Activated CD8-positive, alpha-beta memory T cell treated with anti-CD3 and anti-CD28 coated beads for 4 hours (primary cell): ENCODE measurements around the gene FOXP3.

Source experiments
- DNase-seq, 2 donors: peaks; one replicate each; pipeline ENCODE4 v3.0.0-alpha.2; 2020; ENCODE audit warnings: low read depth in 2 of 2

Gene FOXP3

DNA sequence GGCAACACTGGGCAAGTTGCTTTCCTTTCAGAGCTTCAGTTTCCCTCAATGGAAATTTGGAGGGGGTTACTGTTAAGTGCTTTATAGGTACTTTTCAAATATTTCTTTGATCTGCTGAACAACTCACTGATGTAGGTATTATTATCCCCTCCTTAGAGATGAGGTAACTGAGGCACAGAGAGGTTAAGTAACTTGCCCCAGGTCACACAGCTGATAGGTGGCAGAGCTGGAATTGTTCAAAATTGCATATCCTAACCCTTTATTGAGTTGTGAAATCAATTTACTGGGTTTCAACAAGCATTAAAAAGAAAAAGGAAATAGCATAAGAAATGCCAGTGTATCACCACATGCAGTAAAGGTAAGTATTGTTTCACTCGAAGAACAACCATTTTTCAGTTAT lies 11.7 kb upstream of the FOXP3 start:
- no peak for DNase-seq

DNA sequence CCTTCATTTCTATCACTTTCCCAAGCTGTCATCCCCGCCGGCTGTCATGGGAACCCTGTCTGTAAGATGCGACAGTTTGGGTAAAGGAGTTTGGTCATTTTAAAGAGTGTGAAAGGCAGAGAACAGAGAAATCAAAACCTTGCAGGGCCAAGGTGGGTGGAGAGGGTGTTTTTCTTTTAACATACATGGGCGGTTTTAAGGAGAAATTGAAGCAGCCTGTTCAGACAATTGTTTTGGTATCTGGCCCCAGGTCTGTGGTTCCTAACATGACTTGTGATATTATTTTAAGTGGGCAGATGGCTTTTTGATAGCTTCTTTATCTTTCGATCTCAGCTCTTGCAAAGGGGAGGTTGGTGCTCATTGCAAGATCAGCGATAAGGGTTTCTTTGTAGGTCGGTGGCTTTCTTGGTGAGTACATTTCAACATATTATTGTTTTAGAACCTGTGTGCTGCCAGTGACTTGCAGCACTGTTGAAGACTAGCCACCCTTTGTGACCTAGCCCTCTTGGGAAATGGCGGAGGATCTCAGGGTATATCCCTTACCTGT lies 8.7 kb upstream of the FOXP3 start:
- DNase-seq: no peak

DNA sequence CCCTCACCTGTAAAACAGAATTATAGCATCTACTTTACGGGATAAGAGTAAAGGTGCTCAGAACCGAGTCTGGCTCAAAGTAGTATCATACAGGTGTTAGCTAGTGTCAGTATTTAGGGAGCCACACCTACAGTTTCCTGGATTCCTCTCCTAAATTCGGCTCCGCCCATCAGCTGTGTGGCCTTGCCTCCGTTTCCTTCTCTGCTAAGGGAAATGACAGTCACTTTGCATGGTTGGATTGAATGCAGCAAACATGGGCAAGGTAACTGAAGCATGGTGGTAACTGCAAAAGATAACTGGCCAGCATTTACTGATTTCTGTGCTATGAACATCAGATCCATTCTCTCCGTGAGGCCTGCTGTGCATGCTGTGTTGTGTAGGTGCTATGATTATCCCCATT lies 7.9 kb upstream of the FOXP3 start:
- DNase-seq: no peak

DNA sequence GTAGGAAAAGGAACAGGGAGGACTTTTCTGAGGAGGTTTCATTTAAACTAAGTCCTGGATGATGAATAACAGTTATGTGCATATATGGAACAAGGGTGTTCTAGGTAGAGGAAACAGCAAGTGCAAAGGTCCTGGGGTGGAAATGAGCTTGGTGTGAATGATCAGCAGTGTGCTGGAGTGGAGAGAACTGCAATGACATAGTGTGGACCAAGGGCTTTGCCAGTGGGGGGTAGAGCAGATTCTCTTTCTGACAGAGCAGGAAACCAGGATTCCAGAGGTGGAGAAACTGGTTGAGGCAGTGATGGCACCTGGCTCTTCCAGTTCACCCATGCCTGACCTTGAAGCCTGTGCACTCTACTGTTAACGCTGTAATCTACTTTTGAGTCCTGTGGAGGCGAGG lies 6.8 kb upstream of the FOXP3 start:
- no peak for DNase-seq

DNA sequence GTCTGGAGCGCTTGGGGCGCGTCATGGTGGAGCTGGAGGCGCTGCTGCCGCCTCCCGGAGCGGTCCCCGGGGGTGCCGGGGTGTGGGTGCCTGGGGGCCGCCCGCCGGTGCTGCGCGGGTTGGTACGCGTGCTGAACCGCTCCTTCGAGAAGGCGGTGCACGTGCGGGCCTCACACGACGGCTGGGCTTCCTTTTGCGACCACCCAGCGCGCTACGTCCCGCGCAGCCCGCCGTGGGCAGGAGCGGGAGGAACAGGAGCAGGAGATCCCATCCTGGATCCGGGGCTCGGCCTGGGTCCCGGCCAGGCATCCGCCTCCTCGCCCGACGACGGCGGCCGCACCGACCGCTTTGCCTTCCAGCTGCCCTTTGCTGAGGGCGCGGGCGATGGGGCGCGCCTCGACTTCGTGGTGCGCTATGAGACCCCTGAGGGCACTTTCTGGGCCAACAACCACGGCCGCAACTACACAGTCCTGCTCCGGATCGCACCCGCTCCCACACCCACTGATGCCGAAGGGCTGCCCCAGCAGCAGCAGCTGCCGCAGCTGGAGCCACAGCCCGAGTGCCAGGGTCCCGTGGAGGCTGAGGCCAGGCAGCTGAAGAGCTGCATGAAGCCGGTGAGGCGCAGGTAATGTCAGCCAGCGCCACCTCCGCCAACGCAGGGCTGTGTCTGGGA lies 5.9 kb upstream of the FOXP3 start:
- no peak for DNase-seq

DNA sequence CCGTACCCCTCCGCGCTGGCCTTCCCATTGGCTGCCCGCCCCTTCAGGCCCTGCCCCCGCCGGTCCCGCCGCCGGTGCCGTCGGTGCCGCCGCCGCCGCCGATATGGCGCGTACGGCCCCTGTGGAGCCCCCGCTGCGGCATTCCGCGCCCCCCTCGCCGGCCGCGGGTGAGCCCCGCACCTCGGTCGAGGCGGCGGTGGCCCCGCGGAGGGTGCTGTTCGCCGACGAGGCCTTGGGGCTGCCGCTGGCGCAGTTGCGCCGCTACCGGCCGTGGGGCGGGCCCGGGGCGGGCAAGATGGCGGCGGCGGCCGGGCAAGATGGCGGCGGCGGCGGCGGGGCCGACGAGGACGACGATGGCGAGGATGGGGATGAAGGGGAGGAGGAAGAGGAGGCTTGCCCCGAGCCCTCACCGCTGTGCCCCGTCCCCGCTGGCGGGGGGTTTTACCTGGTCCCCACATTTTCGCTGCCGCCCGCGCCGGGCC lies 5.3 kb upstream of the FOXP3 start, which contains the start of gene PPP1R3F:
PPP1R3F (plus strand) TSS at position 27 of the 482 bp plus-strand sequence; CDS start at position 104, 77 bp downstream.
- DNase-seq: no peak

DNA sequence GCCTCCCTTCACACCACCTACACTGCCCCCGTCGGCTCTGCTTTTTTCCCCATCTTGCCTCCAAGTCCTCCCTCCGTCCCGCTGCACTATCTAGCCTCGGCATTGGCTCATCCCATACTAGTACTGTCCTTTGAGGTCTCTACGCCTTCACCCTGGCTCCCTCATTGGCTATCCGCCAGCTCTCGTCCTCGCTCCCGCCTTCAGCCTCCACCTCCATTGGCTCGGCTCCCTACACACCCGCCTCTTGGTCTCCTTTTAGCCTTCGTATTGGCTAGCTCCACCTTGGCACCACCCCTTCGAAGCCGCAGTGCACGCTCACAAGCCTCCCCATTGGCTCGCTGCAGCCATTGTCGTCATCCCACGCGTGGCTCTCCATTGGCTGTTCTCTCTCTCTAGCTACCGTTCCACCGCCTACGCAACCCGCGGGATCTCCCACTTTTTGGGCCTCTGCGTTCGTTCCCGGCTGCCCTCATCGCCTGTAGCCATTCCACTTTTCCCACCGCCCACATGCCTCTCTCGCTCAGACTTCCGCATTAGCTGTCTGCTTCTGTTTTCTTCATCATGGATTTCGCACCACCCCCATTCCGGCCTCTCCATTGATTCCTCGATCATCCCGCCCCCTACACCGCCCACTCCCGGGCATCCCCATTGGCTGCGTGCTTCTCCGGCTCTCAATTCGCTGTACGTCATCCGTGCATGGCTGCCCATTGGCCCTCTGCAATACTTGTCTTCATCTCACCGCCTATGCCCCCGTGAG lies 4.7 kb upstream of the FOXP3 start:
- DNase-seq: peak; percentile 82 to 92

DNA sequence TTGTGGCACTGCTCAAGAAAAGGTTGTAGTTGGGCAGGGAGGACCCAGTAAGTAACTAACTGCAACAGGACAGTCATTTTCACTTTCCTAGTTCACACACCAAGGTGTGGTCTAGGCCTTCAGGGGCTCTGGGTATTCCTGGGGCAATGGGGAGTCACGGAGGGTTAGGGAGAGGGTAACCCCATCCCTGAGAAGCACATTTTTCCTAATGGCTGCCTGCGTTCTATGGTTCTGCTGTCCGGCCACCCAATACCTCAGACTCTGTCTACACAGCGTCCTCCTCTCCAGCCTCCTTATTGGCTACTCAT lies 4.1 kb upstream of the FOXP3 start:
- no peak for DNase-seq

DNA sequence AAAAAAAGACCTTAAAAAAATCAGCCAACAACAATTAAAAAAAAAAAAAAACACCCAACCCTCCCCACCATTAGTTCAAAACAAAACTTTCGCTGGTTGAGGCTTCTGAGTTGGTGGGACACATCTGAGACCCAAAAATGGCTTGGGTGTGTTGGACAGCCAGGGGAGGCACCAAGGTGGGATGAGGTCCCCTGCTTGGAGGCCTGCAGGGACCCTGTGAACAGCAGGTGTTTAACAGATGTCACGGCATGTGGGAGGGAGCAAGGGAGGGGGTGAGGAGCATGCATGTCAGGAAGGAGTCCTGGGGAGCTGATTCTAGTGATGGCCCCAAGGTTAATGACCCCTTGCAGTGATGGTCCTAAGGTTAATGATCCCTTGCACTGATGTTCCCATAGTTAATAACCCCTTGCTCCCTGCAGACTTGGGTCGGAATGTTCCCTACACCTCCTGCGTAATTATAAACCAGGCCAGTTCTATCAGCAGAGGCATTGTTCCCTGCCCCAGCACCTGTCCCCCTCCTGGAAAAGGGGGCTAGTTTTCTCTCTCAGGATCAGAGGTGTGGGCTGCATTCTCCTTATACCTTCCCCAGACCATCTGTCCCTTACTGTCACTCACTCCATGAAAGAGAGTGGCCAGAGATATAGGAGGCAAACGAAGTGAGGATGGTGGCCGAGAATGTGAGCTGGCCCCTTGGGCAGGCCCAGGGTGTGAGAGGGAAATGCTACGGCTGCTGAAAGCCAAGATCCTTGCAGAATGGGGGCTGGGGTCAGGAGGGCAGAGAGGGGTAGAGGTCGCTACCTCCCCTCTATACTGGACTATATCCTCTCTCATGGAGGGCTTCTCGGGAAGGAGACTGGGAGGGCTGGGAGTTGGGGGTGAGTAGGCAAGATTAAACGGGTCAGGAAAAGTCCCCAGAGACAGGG lies 2.3 kb upstream of the FOXP3 start:
- DNase-seq: no peak

DNA sequence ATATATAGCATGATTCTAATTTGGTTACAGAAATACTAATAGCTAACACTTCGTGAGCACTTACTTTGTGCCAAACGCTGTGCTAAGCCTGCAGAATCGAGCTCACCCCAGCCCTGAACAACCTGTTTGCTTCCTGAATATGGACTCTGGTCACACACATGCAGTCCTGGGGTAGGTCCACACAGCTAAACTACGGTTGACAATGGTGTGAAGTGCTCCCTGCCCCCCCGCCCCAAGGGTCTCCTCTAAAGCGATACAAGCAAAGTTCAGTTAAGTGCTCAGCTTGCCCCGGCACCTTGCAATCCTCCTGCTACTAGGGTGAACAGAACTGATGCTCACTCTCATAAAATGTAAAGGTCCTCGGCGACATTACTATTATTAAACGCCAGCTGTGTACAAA lies 879 bp downstream of the FOXP3 start:
- DNase-seq: no peak

DNA sequence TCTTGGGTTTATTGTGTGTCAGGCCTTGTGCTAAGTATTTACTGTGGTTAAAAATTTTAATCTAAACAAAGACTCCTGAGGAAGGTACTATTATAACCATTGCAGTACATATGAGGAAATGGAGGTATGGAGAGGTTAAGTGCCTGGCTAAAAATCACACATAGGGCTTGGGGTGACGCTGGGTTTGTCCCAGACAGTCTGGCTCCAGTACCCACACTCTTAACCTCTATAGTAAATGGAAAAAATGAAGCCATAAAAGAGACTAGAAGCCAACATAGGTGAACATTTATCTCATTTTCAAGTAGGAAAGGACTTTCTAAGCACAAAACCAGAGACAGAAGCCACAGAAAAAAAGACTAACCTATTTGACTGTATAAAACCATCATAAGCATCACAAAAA lies 1.9 kb downstream of the FOXP3 start:
- no peak for DNase-seq

DNA sequence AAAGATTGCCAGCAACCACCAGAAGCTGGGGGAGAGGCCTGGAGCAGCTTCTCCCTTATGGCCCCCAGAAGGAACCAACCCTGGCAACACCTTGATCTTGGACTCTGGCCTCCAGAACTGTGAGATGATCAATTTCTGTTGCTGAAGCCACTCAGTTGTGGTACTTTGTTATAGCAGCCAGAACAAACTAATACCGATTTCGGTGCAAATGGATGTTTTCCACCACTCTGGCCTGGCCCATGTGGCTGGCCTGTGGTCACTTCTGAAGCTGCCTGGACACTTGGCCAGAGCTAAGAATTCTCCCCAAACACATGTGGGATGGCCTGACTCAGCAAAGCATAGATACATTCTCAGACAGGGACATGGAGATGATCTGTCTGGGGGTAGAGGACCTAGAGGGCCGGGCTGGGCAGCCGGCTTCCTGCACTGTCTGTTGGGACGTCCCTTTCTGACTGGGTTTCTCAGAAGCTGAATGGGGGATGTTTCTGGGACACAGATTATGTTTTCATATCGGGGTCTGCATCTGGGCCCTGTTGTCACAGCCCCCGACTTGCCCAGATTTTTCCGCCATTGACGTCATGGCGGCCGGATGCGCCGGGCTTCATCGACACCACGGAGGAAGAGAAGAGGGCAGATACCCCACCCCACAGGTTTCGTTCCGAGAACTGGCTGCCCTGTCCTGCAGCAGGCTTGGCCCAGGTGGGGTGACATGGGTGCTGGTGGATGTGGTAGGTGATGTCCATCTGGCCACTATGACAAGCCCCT lies 4.1 kb downstream of the FOXP3 start:
- DNase-seq: no peak

DNA sequence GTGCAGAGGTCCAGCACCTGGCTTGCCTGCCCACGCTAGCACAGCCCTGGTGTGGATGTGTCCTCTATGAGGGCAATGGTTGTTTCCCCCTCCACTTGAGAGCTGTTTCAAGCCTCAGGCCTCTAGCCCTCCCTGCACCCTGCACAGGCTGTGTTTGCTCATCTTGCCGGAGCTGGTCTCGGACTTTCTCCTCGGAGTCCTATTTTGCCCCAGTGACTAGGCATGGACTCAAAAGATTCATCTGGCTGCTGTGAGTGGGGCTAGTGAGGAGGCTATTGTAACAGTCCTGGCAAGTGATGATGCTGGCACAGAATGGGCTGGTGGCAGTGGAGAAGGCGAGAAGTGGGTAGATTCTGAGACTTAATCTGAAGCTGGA lies 5.8 kb downstream of the FOXP3 start:
- no peak for DNase-seq

DNA sequence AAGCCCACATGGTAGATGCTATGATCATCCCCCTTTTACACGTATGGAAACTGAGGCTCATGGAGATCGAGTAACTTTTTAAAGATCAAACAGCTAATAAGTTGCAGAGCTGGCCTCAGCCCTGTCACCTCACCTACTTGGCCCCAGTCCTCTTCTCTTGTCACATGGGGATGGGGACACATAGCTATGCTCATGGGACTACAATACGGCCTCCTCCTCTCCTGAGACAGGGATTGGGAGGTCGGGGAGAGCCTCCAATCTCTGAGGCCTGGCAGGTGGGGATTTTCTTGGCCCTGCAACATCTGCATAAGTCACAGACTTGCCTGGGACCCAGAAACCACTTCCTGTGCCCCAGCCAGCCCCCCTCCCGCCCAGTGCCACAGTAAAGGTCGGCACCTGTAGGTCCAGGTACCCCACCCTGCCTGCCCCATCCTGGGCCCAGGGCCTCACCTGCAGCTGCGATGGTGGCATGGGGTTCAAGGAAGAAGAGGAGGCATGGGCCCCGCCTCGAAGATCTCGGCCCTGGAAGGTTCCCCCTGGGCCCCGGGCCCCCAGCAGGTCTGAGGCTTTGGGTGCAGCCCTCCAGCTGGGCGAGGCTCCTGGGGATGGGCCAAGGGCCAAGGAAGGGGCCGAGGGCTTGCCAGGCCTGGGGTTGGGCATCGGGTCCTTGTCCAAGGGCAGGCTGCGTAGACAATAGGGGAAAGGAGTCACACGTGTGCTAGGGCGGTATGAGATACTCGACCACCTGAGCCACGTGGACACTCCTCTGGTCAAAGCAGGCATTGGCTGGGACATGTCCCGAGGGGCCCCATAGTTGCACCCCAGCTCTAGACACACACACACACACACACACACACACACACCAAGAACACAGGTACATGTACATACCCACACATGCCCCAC lies 6.4 kb downstream of the FOXP3 start:
- DNase-seq: no peak

DNA sequence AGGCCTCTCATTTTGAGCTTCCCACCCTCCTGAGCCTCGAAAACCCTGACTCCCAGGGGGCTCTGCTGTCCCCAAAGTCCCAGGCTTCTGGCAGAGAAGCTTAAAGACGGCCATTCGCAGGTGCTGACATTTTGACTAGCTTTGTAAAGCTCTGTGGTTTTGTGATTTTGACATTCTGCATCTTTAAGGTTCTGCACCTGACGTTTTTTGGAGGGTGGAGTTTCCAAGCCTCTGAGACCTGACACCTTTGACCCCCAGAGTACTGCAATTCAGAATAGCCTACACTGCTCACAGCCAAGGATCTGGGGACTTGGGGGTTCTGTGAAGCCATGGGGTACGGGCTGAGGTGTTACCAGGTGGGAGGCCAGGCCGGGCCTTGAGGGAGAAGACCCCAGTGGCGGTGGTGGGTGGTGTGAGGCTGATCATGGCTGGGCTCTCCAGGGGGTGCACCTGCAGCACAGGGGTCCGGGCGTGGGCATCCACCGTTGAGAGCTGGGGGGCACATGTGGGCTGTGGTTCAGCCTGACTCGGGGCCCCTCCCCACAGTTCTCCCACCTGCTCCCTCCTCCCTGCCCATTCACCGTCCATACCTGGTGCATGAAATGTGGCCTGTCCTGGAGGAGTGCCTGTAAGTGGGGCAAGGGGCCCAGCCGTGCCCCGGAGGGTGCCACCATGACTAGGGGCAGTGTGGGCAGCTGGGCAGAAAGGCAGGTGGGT lies 7.3 kb downstream of the FOXP3 start:
- DNase-seq: no peak

DNA sequence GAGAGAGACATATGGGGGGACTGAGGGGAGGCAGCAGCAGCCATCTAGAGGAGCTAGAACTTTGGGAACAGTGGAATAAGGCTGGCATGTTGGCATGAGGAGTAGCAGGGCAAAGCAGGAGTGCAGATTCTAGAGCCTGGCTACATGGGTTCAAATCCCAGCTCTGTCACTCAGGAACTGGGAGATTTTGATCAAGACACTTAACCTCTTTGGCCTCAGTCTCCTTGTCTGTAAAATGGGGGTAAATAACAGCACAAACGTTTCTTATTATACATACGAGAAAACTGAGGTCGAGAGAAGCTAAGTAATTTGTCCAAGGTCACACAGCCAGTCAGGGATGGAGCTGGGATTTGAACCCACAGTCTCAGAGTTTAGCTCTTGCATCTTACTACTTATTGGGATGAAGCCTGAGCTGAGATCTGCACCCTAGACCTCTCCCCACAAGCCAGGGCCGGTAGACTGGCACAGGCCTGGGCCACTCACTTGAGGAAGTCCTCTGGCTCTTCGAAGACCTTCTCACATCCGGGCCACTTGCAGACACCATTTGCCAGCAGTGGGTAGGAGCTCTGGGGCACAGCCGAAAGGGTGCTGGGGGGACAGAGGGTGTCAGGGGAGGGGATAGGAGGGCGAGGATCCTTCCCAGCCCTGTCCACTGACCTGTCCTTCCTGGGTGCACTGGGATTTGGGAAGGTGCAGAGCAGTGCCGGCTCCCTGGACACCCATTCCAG lies 8.1 kb downstream of the FOXP3 start:
- no peak for DNase-seq

DNA sequence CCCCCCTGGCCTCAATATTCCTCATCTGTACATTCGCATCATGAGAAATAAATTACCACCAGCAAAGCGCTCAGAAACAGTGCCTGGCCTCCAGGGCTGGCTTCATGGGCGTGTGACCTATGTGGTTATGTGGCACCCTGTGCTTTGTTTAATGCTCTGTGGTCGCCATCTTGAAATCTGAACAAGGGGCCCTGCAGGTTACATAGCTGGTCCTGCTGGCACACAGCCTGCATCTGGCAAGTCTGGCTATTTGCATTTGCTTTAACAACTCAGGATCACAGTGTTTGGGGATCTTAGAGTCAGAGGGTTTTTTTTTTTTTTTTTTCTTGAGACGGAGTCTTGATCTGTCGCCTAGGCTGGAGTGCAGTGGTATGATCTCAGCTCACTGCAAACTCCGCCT lies 9.9 kb downstream of the FOXP3 start:
- no peak for DNase-seq

DNA sequence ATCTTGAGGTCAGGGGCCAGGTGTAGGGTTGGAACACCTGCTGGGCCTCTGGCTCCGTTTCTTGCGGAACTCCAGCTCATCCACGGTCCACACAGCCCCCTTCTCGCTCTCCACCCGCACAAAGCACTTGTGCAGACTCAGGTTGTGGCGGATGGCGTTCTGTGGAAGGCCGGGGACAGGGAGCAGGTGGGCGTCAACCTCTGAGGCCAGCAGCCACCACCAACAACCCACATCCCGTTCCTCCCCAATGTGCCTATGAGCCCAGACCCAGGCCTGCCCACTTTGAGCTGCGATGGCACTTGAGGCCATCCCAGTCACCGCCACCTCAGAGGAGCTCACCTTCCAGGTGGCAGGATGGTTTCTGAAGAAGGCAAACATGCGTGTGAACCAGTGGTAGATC lies 13.2 kb downstream of the FOXP3 start:
- no peak for DNase-seq

DNA sequence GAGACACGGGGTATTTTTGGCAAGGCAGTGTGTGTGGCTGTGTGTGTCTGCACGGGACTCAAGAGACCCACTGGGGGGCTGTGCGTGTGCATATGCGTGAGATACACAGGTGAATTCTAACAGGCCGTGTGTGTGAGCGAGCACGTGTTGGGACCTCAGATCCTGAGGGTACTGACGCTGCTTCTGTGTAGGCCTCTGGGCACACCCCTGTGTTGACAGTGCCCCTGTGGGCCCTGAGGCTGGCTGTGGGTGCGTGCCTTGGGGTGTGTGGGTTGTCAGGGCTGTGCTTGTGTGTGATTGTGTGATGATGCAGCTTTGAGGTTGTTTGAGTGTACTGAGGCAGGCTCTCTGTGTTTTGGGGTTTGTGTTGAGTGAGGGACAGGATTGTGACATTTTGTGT lies 13.9 kb downstream of the FOXP3 start:
- no peak for DNase-seq
